HG03558 (cell line): ENCODE measurements around the gene ZDHHC8.

Source experiments
- ATAC-seq: cut with Tn5 transposase; IDR thresholded peaks from one replicate; pipeline ENCODE4 v1.9.1; 2021; ENCODE audit warnings: moderate number of reproducible peaks; ENCODE audit not compliant: unreplicated experiment; ENCODE audit errors: extremely low read depth

The ZDHHC8 gene

GRCh38 chr22:20140521-20140964 lies 8.9 kb downstream of the ZDHHC8 start:
- no peak for ATAC-seq

GRCh38 chr22:20141186-20142077 lies 9.8 kb downstream of the ZDHHC8 start:
- no peak for ATAC-seq

- no peak for ATAC-seq
Measured at GRCh38 chr22:20142711-20143621, 11.4 kb downstream of the ZDHHC8 start.

- ATAC-seq, result no peak
Measured at GRCh38 chr22:20143883-20144665, 12.5 kb downstream of the ZDHHC8 start.

- ATAC-seq, result no peak
Measured at GRCh38 chr22:20145206-20145831, 13.7 kb downstream of the ZDHHC8 start.

GRCh38 chr22:20145832-20146223 lies 14.2 kb downstream of the ZDHHC8 start:
- no peak for ATAC-seq

GRCh38 chr22:20146777-20147176 lies 15.2 kb downstream of the ZDHHC8 start:
- ATAC-seq, result no peak

GRCh38 chr22:20147237-20147988 lies 15.8 kb downstream of the ZDHHC8 start:
- ATAC-seq, result no peak

- no peak for ATAC-seq
Measured at GRCh38 chr22:20148414-20148813, 16.8 kb downstream of the ZDHHC8 start.

GRCh38 chr22:20149257-20150250 lies 17.9 kb downstream of the ZDHHC8 start:
- no peak for ATAC-seq

GRCh38 chr22:20150381-20151275 lies 19.0 kb downstream of the ZDHHC8 start, which contains the start of gene CCDC188:
TSS of gene CCDC188 (minus strand) at chr22:20151055. CDS start at chr22:20150986, 69 bp downstream.
- ATAC-seq, result no peak

- ATAC-seq, result no peak
Measured at GRCh38 chr22:20151276-20151588, 19.6 kb downstream of the ZDHHC8 start.

- ATAC-seq, result no peak
Measured at GRCh38 chr22:20152464-20152890, 20.9 kb downstream of the ZDHHC8 start.

GRCh38 chr22:20153945-20154344 lies 22.3 kb downstream of the ZDHHC8 start:
- no peak for ATAC-seq

- no peak for ATAC-seq
Measured at GRCh38 chr22:20154602-20155187, 23.1 kb downstream of the ZDHHC8 start.

- ATAC-seq, result no peak
Measured at GRCh38 chr22:20155330-20156041, 23.9 kb downstream of the ZDHHC8 start.
